HG03045 (cell line): ENCODE data around the gene CRTAC1.

Source experiments
- ATAC-seq: cut with Tn5 transposase; IDR thresholded peaks from one replicate; pipeline ENCODE4 v1.9.1; 2021; ENCODE audit warnings: mild to moderate bottlenecking, moderate library complexity; ENCODE audit not compliant: unreplicated experiment

The CRTAC1 gene

DNA sequence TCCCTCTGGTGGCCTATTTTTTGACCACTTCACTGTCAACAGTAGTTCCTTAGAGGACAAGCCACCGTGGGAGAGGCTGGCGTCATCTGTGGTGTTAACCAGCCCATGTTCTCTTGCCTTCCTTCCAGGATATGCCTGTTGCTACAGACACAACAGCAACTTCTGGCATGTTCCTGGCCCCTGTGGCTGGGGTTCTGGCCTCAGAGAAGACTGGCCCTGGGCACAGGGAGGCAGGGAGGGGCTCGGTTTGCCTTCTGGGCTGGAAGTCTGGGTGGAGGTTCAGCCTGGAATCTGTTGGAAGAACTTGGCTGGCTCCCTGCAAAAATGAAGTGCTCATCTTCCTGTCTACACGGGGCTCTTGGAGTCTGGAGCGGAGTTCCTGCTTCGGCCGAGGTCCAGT, 155.0 kb downstream of the CRTAC1 start:
- no peak for ATAC-seq

DNA sequence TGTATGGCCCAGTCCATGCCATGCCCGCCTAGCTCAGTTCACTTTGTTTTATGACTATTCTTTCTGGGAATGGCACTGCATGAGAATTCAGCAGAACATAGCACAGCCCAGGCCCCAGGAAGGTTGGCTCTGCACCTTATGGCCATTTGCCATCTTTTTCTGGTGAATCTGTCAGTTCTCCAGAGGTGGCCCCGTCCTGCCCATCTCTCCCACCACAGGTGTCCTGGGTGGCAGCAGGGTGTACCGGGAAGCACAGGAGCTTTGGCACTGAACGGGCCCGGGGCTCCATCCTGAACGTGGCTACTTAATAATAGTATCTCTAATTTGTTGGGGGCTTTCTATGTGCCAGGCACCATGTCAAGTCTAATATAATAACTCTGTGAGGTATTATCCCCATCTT, 156.1 kb downstream of the CRTAC1 start:
- ATAC-seq, result no peak

GRCh38 chr10:97873569-97873968, 156.9 kb downstream of the CRTAC1 start:
- ATAC-seq, result no peak

- ATAC-seq, result no peak
Measured at GRCh38 chr10:97870990-97871389, 159.4 kb downstream of the CRTAC1 start.

DNA sequence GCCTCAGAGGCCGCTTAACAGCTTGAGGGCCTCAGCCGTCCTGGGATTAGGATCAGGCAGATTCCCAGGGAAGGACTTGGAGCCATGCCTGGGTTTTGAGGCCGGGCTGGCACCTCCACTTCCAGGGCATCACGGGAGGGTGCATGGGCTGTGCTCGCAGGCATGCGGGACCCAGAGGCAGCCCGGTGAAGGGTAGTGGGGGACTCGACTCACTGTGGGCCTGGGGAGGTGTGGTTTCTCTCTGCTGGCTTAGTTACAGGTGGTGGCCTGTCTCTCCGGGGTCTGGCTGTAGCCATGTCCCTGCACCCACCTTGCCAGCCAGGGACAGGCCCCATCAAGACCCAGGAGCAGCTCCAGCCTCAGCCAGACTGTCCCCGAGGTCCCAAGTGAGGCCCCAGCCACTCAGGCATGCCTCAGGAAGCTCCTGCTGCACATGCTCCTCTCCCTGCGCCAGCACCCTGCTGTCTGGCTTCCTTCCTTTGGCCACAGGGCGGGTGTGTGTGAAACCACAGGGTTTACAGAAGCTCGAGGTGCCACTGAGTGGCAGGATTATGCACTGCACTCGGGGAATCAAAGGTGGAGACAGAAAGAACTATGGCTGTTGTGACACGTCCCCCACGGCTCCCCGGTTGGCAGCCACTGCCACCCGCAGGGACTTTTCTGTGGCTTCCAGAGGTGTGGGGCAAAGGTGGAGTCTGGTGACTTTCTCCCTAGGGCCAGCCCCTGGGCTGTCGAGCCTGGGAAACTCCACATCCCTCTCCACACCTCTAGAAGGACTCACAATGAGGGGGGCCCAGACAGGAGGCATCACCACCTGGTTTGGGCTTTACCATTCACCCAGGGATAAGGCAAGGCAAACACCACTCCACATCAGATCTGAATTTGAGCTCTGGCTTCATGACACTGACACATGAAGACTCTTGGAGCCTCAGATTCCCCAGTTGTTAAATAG, 161.1 kb downstream of the CRTAC1 start:
- peak; percentile 90 for ATAC-seq

GRCh38 chr10:97868134-97868685, 162.2 kb downstream of the CRTAC1 start:
- no peak for ATAC-seq

DNA sequence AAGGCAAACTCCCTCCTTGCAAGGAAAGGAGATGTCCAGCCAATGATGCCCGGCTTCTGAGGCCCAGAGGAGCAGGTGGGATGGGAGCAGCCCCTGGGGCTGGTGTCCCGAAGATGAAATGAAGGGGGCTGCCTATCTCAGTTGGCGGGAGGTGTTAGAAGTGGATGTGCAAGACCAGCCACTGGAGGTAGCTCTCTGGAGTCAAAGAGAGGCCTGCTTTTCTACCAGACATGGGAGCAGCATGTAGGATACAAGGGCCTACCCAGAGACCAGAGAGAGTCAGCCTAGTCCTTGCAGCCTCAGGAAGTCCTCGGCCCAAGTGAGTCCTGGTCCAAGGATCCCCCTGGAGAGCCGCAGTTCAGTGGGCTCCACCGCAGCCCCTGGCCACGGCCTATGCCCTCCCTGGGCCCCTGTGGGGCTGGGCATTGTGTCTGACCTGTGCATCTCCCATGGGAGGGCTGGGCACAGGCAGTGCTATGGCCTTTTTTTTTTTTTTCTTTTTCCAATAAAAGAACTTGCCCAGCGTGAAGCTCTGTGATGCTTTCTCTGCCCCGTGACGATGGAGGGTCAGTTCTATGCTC, 163.1 kb downstream of the CRTAC1 start:
- ATAC-seq, result no peak

GRCh38 chr10:97866524-97867219, 163.7 kb downstream of the CRTAC1 start:
- no peak for ATAC-seq

DNA sequence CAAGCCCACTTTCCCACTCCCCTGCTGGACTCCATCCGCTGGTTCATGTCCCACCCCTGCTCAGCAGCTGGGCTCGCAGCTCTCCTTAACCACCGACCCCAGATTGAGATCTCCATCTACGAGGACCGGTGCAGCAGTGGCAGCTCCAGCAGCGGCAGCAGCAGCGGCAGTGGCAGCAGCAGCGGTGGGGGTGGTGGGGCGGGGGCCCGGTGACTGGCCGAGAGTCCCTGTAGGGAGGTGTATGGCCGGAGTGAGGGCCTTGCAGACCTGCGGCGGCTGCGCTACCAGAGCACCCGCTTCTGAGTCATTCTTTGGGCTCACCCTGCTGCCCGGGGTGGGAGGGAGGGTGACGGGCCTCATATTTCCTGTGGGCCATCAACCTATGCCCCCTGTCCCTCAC, 164.9 kb downstream of the CRTAC1 start:
- no peak for ATAC-seq

DNA sequence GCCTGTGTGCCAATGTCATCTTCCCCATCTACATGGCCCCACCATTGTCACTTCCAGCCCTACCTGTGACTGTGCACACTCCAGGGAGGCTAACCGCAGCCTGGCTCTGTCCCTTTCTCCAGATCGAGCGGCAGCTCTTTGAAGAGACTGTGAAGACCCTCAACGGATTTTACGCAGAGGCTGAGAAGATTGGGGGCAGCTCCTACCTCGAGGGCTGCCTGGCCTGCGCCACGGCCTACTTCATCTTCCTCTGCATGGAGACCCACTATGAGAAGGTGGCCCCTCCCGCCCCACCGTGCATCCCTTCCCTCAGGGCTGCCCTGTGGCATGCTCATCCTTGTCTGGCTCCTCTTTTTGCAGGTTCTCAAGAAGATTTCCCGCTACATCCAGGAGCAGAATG, 166.6 kb downstream of the CRTAC1 start:
- no peak for ATAC-seq

DNA sequence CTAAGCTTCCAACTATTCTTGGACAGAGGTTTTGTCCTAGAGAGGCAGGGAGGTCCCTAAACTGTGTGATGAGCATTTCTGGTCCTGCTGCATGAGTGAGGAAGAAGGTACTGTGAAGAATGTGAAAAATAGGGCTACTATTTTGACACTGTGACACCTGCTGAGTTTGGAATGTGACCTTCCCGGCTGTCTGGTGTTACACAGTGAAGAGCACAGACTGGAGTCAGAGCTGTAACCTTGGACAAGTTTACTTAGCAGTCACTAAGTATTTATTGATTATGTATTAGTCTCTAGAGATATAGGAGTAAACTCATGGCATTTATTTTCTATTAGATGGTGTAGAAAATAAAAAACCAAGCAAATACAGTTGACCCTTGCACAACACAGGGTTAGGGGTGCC, 168.5 kb downstream of the CRTAC1 start:
- ATAC-seq, result no peak

GRCh38 chr10:97861097-97861750, 169.2 kb downstream of the CRTAC1 start:
- ATAC-seq, result no peak

DNA sequence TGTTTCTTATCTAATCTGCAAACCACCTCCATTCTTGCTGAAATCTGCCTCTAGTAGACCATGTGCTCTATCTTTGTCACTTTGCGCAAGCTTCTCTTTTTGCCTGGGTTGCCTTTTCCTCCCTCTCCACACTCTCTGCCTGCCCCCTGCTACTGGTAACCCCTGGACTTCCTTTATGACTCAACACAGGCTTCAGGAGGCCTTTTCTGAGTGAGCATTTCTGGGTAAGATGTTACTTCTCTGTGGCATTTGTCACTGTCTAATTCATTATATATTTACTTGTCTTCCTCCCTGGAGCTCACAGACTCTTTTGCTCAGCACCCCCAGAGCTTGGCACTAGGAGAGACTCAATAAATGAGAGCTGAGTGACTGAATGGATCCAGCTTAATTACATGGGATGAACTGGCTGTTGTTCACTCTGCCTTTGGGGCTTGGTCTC, 172.4 kb downstream of the CRTAC1 start:
- ATAC-seq, result no peak

GRCh38 chr10:97854743-97855142, 175.7 kb downstream of the CRTAC1 start:
- ATAC-seq, result no peak

DNA sequence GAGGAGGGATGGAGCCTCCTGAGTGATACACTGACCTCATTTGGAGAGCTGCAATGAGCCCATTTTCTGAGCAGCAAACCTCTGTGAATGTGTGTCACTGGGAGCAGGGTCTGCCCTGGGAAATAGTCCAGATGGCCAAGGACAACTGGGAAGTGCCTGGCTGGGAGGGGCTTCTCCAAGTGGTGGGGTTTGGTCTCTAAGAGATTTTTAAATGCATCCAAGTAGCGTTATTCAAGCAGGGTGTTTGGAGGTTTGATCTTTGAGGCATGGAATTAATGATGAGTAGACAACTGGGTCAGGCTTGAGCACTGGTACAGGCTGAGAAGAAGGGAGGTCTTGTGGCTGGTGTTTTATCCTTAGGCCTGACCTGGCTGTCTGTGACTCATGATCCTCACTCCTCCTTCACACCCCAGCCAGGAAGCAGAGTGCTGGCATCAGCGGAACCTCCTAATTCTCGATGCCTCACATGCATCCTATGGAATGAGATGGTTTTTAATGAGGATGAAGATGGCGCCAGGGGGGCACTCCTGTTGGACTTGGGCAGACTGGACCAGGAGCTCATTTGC, 177.5 kb downstream of the CRTAC1 start:
- no peak for ATAC-seq

- no peak for ATAC-seq
Measured at GRCh38 chr10:97852277-97852676, 178.1 kb downstream of the CRTAC1 start.

DNA sequence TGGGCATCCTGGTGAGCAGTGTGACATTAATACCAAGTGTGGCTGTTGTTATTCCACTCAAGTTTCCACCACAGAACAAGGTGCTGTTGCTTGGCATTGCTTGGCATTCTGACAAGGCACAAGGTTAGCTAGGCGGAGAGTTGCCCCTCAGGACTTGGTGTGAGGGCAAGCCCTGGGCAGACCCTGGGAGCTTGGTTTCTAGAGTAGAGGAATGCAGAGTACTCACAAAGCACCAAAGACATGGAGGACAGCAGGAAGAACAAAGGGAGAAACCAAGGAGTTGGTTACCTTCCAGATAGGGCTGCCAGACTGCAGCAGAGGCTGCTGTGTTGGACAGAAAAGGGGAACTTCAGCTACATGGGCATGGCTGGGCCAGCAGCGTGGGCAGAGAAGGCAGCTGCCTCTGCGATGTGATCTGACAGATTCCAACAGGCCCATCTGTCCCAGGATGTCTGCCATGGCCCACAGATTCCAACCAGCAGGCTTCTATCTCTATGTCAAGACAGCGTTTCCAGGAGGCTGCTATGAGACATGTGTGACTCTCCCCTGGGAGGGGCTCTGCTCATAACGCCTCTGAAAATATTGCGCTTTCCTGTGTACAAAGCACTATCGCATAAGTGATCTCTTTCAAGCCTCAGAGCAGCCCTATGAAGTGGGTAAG, 178.9 kb downstream of the CRTAC1 start:
- no peak for ATAC-seq

DNA sequence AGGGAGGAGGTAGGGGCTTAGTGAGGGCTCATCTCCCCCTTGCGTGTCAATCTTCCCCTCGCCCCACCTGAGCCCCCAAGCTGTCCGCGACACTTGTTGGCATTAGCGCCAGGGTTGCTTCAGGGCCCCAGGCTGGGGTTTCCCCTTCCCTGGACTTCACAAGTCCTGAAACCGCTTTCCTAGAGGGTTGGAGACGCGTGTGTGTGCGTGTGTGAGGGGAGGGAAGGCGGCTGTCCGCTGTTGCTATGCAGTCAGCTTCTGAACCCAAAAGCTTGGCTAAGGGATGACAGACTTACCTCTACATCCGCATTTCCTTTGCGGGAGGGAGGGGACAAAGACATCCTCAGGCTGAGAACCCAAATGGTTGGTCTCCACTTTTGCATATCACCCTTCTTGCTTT, 180.0 kb downstream of the CRTAC1 start:
- ATAC-seq, result no peak

- ATAC-seq, result peak; percentile 66
Measured at GRCh38 chr10:97849687-97850402, 180.6 kb downstream of the CRTAC1 start, which contains the start of gene GOLGA7B. Gene GOLGA7B (plus strand): TSS chr10:97849843. CDS start chr10:97850304, 461 bp downstream.
